Stimulated activated CD4-positive, alpha-beta T cell treated with anti-CD3 and anti-CD28 coated beads, Interleukin-4, amount 100 ng/mL, for 1 hour (primary cell): Measurements from ENCODE around the gene ACBD4.

ENCODE experiments used
- DNase-seq: peaks from one replicate; pipeline ENCODE4 v3.0.0-alpha.2; 2020

ACBD4 gene

GRCh38 chr17:45161288-45162024 lies 26.0 kb downstream of the ACBD4 start, which contains the start of gene HEXIM2:
Gene HEXIM2, plus strand, starts transcription at chr17:45161875. Its CDS starts 919 bp downstream, at chr17:45162794.
- peak; percentile 96 for DNase-seq

GRCh38 chr17:45162025-45162687 lies 26.7 kb downstream of the ACBD4 start:
- no peak for DNase-seq

DNA sequence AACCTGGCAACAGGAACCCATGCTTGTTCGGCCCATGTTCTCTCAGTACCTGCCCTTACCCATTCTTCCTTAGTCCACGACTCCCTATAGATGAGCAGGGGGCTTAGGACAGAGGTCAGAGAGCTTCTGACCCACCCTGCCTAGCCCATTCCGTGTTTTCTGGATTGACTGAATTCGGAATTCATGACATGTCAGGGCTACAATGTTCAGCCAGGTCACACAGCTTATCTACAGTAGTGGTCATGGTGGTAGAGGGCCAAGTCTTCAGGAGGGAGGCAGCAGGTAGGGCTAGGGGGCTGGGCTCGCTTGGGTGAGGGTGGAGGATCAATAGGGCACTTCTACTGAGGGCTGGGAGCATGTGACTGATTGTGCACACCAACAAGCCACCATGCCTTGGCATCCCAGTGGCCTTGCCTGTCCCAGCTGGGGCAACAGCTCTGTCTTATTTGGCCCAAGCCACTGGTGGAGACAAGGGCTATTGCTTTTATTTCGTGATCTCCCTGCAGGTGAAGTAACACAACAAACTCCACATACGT lies 29.3 kb downstream of the ACBD4 start:
- no peak for DNase-seq

DNA sequence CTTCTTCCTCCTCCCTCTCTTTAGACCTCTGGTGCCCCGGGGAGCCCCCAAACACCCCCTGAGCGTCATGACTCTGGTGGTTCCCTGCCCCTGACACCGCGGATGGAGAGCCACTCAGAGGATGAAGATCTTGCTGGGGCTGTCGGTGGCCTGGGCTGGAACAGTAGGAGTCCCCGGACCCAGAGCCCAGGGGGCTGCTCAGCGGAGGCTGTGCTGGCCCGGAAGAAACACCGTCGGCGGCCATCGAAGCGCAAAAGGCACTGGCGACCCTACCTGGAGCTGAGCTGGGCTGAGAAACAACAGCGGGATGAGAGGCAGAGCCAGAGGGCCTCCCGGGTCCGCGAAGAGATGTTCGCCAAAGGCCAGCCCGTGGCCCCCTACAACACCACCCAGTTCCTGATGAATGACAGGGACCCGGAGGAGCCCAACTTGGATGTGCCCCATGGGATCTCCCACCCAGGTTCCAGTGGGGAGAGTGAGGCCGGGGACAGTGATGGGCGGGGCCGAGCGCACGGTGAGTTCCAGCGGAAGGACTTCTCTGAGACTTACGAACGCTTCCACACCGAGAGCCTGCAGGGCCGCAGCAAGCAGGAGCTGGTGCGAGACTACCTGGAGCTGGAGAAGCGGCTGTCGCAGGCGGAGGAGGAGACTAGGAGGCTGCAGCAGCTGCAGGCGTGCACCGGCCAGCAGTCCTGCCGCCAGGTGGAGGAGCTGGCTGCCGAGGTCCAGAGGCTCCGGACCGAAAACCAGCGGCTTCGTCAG lies 33.7 kb downstream of the ACBD4 start:
- no peak for DNase-seq

DNA sequence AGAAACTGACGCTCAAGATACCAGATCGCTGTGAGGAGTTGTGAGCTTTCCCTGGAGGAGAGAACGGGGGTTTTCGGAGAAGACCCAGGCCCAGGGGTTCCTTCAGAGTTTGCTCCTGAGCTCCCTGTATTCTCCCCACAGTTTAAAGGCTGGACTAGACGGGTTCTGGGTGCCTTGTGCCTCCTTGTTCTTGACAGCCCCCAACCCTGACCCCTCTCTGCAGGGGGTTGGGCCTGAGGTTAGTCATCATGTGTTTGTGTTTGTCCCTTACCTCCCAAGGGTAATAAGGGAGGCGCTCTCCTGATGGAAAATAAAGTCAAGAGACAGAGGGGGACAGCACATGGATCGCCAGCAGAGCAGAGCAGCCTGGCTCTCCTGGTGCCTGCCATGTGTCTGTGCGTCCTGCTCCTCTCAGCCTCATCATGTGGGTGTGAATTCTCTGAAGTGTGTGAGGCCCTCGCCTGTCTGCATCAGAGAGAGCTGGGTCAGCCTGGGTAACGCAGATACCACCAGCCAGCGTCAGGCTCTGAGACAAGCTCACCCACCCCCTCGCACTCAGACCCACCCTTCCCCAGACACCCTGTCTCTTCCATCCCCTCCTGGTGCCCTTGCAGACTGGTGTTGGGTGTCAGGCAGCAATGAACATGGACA lies 34.9 kb downstream of the ACBD4 start:
- DNase-seq = no peak

- no peak for DNase-seq
Measured at GRCh38 chr17:45170931-45171337, 35.4 kb downstream of the ACBD4 start.

- DNase-seq = no peak
Measured at GRCh38 chr17:45171338-45172231, 36.1 kb downstream of the ACBD4 start.

- no peak for DNase-seq
Measured at GRCh38 chr17:45172232-45172540, 36.7 kb downstream of the ACBD4 start.

DNA sequence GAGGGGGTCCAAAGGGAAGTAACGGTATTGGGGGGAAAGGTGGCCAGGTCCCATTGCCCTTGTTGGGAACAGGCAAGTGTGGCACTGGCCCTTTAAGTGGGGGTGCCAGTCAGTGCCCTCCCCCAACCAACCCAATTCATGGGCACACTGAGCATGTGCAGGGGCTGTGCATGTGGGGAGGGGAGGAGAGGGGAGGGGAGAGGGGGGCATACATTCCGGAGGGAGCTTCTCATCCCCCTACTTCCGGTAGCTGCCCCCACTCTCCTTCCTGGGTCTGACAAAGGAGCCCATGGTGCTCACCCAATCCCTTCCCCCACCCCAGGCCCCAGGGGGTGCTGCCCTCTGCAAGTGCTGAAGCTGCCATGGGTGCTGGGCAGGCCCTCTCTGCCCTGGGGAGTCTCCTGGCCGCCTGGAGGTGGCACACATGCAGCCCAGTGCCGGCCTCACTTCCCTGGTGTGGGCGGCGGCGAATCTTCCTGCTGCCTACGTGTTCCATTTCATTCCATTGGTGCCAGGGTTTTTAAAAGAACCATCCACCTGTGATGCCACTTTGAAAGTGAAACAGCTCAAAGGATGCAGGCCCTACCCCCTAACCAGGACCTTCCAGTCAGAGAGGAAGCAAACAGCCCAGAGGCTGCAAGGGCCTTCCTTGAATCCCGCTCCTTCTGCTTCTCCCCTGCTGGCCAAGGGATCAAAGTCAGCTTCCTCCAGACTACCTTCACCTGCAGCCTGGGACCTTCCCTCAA lies 37.2 kb downstream of the ACBD4 start:
- DNase-seq = peak; percentile 57

- no peak for DNase-seq
Measured at GRCh38 chr17:45175759-45176115, 40.2 kb downstream of the ACBD4 start.

GRCh38 chr17:45177563-45177962 lies 42.1 kb downstream of the ACBD4 start:
- no peak for DNase-seq

GRCh38 chr17:45184144-45184543 lies 48.7 kb downstream of the ACBD4 start:
- no peak for DNase-seq

- no peak for DNase-seq
Measured at GRCh38 chr17:45186801-45187354, 51.4 kb downstream of the ACBD4 start.

DNA sequence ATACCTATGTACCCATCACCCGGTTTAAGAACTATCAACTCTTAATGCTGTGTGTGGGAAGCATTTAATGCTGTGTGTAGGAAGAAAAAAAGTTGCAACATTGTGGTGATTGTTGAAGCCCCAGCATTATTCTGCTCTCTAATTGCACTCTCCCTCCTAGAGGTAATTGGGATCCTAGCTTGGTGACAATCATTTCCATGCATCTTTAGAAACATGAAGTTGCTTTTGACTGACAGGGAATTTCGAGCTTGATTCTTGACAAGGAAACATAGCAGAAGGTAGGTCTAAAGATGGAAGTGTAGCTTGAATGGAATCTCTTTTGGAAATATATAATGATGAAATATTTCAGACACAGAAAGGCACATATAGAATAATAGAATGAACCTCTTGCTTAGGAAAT lies 53.5 kb downstream of the ACBD4 start:
- no peak for DNase-seq

DNA sequence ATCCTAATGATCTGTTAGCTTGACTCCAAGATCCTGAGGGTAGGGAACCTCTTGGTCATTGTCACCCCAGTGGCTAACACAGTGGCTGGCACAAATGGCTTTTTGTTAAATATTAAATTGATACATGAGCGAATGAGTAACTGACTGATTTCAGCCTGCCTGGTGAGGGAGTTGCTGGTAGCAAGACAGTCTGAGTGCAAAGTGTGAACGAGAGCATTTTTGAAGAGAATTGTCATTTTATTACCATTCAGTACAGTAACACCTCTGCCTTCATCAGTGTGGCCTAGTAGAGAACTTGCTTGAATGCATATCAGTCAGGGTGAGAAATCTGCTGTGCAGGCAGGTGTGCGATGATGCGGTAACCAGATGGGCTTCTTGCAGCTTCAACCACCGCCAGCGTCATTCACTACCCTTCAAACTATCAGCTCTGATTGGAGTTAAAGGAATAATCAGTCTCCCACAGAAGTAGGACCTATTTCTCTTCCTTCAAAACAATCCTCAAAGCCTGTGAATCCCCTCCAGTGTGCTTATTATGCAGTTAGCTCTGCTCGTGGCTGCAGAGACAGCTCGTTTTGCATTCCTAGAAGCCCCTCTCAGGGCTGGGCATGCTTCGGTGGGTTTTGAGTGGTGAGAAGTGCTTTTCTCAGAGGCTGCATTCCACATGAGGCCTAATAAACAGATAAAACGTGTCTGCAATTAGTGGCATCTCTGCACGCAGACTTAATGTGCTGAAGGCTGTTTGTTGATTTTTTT lies 55.2 kb downstream of the ACBD4 start:
- no peak for DNase-seq
